Endothelial cell of umbilical vein (primary cell): ENCODE results near the gene MSANTD2. TPM values are rescaled to one million over a fixed set of nuclear protein-coding genes. Genes with fewer than 3 reads are reported as not detected.

Experiments
- BruUV-seq: library from RNA; stranded (reverse); fragments of 400-500 nt; replicated peaks from 2 replicates; lab custom pipeline; 2021; lab: Mats Ljungman, UMichigan
- CTCF ChIA-PET: fragments of 300-600, 350-600 bp; sonication (Branson Sonifier 250); formaldehyde crosslinking; loops from one replicate; lab custom pipeline; 2021; ENCODE audit warnings: antibody characterized with exemption, inconsistent platforms; lab: Charles Lee
- POLR2A ChIA-PET: fragments of 300-600, 350-600 bp; sonication (Branson Sonifier 250); formaldehyde crosslinking; loops from one replicate; lab custom pipeline; 2021; ENCODE audit warnings: antibody characterized with exemption, inconsistent platforms; lab: Charles Lee
- DNase-seq: peaks from one replicate; pipeline ENCODE4 v3.0.0-alpha.2; 2011; ENCODE audit warnings: low read depth, low spot score
- FAIRE-seq: peaks from 2 replicates; lab custom pipeline; 2011; peaks lifted over from hg19 to GRCh38; lab: Jason Lieb, UNC
- H2AFZ ChIP-seq: 2 replicates; pipeline ENCODE4 v1.6.0; 2012; ENCODE audit warnings: low read depth, low read length, control low read depth, inconsistent platforms
- H3K27ac ChIP-seq: 2 replicates; pipeline ENCODE4 v1.5.1; 2011; ENCODE audit warnings: low read depth, mild to moderate bottlenecking, control low read depth, low read length, moderate library complexity; ENCODE audit not compliant: insufficient read depth
- H3K27me3 ChIP-seq, 2 experiments: 2 replicates each; pipeline versions ENCODE4 v1.6.0 to v1.6.1; 2011; ENCODE audit warnings: low read length in 2 of 2, mixed read lengths in 1 of 2; ENCODE audit not compliant: control insufficient read depth in 2 of 2, insufficient read depth in 2 of 2
- H3K36me3 ChIP-seq, 2 experiments: 2 replicates in 1 of 2; 3 replicates in 1 of 2; pipeline ENCODE4 v1.5.1; 2011; ENCODE audit warnings: low read length in 2 of 2, mild to moderate bottlenecking in 1 of 2, moderate library complexity in 1 of 2; ENCODE audit not compliant: control insufficient read depth in 2 of 2, insufficient read depth in 2 of 2; ENCODE audit errors: extremely low read depth in 1 of 2
- H3K4me1 ChIP-seq: 3 replicates; pipeline ENCODE4 v1.5.1; 2011; ENCODE audit warnings: mild to moderate bottlenecking, low read length; ENCODE audit not compliant: control insufficient read depth, insufficient read depth; ENCODE audit errors: extremely low read depth
- H3K4me2 ChIP-seq: 2 replicates; pipeline ENCODE4 v1.6.1; 2011; ENCODE audit warnings: low read length, control low read depth, mixed read lengths; ENCODE audit not compliant: insufficient read depth
- H3K4me3 ChIP-seq, 3 experiments: fragments of 200-600 bp in 1 of 3; sonication (generic), shearing (Covaris generic) in 1 of 3; replicated peaks in 1 of 3; 2 replicates each; pipeline ENCODE4 v1.5.1; 2011 to 2016; ENCODE audit warnings: control low read depth in 3 of 3, low read length in 3 of 3, mild to moderate bottlenecking in 2 of 3, inconsistent platforms in 1 of 3, low read depth in 1 of 3, moderate library complexity in 1 of 3; ENCODE audit not compliant: insufficient read depth in 1 of 3
- H3K79me2 ChIP-seq: 2 replicates; pipeline ENCODE4 v1.6.0; 2012; ENCODE audit warnings: low read length, inconsistent platforms; ENCODE audit not compliant: control insufficient read depth, insufficient read depth
- H3K9ac ChIP-seq: replicated peaks from 2 replicates; pipeline ENCODE3; 2011; ENCODE audit warnings: low read length, control low read depth; ENCODE audit not compliant: insufficient read depth; ENCODE audit errors: extremely low read depth
- H3K9me1 ChIP-seq: replicated peaks from 3 replicates; pipeline ENCODE4 v1.6.0; 2011; ENCODE audit warnings: mild to moderate bottlenecking, low read length; ENCODE audit not compliant: control insufficient read depth, insufficient read depth; ENCODE audit errors: extremely low read depth
- H3K9me3 ChIP-seq: replicated peaks from 2 replicates; pipeline ENCODE4 v1.5.1; 2012; ENCODE audit warnings: low read length, inconsistent platforms; ENCODE audit not compliant: control insufficient read depth, insufficient read depth
- H4K20me1 ChIP-seq: replicated peaks from 2 replicates; pipeline ENCODE3; 2011; ENCODE audit warnings: mild to moderate bottlenecking, low read length; ENCODE audit not compliant: control insufficient read depth, insufficient read depth; ENCODE audit errors: extremely low read depth
- CTCF ChIP-seq, 2 donors: IDR thresholded peaks; 1 replicate in 1 of 2; 2 replicates in 1 of 2; pipeline ENCODE4 v1.5.1; 2011; ENCODE audit warnings: low read length in 2 of 2, mild to moderate bottlenecking in 2 of 2, moderate library complexity in 2 of 2, control low read depth in 1 of 2, inconsistent platforms in 1 of 2, low read depth in 1 of 2; ENCODE audit not compliant: insufficient read depth in 1 of 2; ENCODE audit errors: extremely low read depth in 1 of 2
- EZH2 ChIP-seq: IDR thresholded peaks from 2 replicates; pipeline ENCODE4 v1.6.1; 2012; ENCODE audit warnings: borderline replicate concordance, low read depth, mild to moderate bottlenecking, moderate library complexity, low read length, inconsistent platforms; ENCODE audit not compliant: severe bottlenecking
- FOS ChIP-seq: IDR thresholded peaks from 2 replicates; pipeline ENCODE4 v1.6.1; 2011; ENCODE audit warnings: mild to moderate bottlenecking, low read length, moderate library complexity, borderline replicate concordance; ENCODE audit not compliant: insufficient read depth
- GATA2 ChIP-seq: IDR thresholded peaks from 2 replicates; pipeline ENCODE4 v1.7.0; 2011; ENCODE audit warnings: low read depth, mild to moderate bottlenecking, moderate library complexity, mixed read lengths, low read length; ENCODE audit not compliant: insufficient read length, insufficient read depth
- JUN ChIP-seq: IDR thresholded peaks from 2 replicates; pipeline ENCODE4 v1.6.1; 2011; ENCODE audit warnings: borderline replicate concordance, low read depth; ENCODE audit not compliant: insufficient read length, insufficient read depth
- MAX ChIP-seq: IDR thresholded peaks from 2 replicates; pipeline ENCODE4 v1.6.1; 2011; ENCODE audit not compliant: insufficient read depth, insufficient read length
- MYC ChIP-seq: IDR thresholded peaks from one replicate; pipeline ENCODE4 v1.6.1; 2011; ENCODE audit warnings: mild to moderate bottlenecking, low read depth, low read length
- POLR2A ChIP-seq: IDR thresholded peaks from 2 replicates; pipeline ENCODE4 v1.6.1; 2012; ENCODE audit warnings: low read depth, mild to moderate bottlenecking, control low read depth, low read length
- POLR2AphosphoS5 ChIP-seq: IDR thresholded peaks from 2 replicates; pipeline ENCODE4 v1.6.1; 2012; ENCODE audit warnings: low read depth, mild to moderate bottlenecking, control low read depth, low read length, moderate library complexity; ENCODE audit not compliant: insufficient read depth
- dilution Hi-C: fragments of 300-500 bp; cut with MboI; formaldehyde crosslinking; loops from one replicate; pipeline ENCODE4 v1.15.0; 2019; ENCODE audit warnings: low sequenced_read_pairs; ENCODE audit not compliant: extremely low pct_ligation_motif_present
- intact Hi-C: fragments of 100-400 bp; cut with micrococcal nuclease; formaldehyde crosslinking; loops from one replicate; pipeline ENCODE4 v1.10.0; 2022
- polyA plus RNA-seq, 4 experiments: library from polyadenylated mRNA; depleted of rRNA in 3 of 4; stranded (reverse) in 3 of 4; unstranded in 1 of 4; fragments of >200 nt; gene quantifications; 2 replicates each; pipeline versions ENCODE4 v1.2.1 to v1.2.3, GENCODE V29; 2011 to 2012; ENCODE audit warnings: missing spikeins in 1 of 4
- total RNA-seq: library from RNA; stranded (reverse); gene quantifications from 2 replicates; pipeline ENCODE4 v1.2.3, GENCODE V29; 2021

MSANTD2 gene
- total and polyA plus RNA-seq, 2 donors (not counting 3 experiments of a cell fraction or from before 2014, with no cell fraction given): 5.5 to 23.2 TPM

- CTCF ChIA-PET: interaction anchor here (0.9 to 16.9 kb wide), 12 partner anchors 9 to 127 kb away, joined by 3 to 301 read pairs (median 6); partner anchors contain the start of genes ESAM, NRGN, SIAE and SPA17
- Histone ChIP-seq H3K9ac (peak overlapping the region; percentile 37), H3K27ac (peak overlapping the region; percentile 72), H3K36me3 (peaks cover 8 to 12% of the 10 kb centered on the region in 2 experiments), H3K9me1 (no peaks in the 10 kb centered on the region), H3K4me2 (peak overlapping the region; percentile 26), H3K27me3 (no peaks in the 10 kb centered on the region), H3K4me1 (peaks cover 47% of the 10 kb centered on the region), H3K79me2 (no peaks in the 10 kb centered on the region), H3K4me3 (no peak overlapping the region), H4K20me1 (no peaks in the 10 kb centered on the region), H3K9me3 (no peaks in the 10 kb centered on the region), H2AFZ (no peak overlapping the region)
- POLR2A ChIA-PET: interaction anchor here (0.9 to 5.0 kb wide), 3 partner anchors 10 to 79 kb away, joined by 3 to 67 read pairs (median 6); no protein-coding TSS in a partner anchor
- dilution Hi-C loops (no loop called here), intact Hi-C loops (loop anchor here (1.0 kb wide), 1 partner anchor 11 kb away; no protein-coding TSS in a partner anchor)
- peak; percentile 88 for DNase-seq
- BruUV-seq: no TSS peak
- TF ChIP-seq FOS: peak; percentile 88
- TF ChIP-seq CTCF (IDR thresholded peaks at IDR 0.05; ENCODE audit: extremely low read depth in 1 of 2, insufficient read depth in 1 of 2, low read depth in 1 of 2, low read length in 2 of 2): no peak
- peak; percentile 41 for TF ChIP-seq GATA2
- peak; percentile 84 for TF ChIP-seq POLR2AphosphoS5
- no peak for TF ChIP-seq MAX
- TF ChIP-seq MYC: peak; percentile 32
- TF ChIP-seq JUN: peak; percentile 63
- TF ChIP-seq POLR2A: peak; percentile 16
- TF ChIP-seq EZH2: no peak
- FAIRE-seq: peak; percentile 99
These were observed 51.5 kb downstream of the MSANTD2 start for GRCh38 chr11:124748481-124749343.
